ENCODE measurements around the gene VAV1.

The VAV1 gene

DNA sequence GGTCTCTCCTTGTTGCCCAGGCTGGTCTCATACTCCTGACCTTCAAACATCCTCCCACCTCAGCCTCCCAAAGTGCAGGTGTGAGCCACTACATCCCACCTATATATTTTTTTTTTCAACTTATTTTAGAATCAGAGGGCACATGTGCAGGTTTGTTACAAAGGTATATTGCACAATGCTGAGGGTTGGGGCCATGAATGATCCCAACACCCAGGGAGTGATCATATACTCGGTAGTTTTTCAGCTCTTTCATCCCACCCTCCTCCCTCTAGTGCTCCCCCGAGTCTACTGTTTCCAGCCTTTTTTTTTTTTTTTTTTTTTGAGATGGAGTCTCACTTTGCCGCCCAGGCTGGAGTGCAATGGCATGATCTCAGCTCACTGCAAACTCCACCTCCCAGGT, 76.5 kb downstream of the VAV1 start:
- TF ChIP-seq GABPA (IDR thresholded peaks at IDR 0.05; ENCODE audit: low read depth) = no peak
- TF ChIP-seq, protein P1, sequence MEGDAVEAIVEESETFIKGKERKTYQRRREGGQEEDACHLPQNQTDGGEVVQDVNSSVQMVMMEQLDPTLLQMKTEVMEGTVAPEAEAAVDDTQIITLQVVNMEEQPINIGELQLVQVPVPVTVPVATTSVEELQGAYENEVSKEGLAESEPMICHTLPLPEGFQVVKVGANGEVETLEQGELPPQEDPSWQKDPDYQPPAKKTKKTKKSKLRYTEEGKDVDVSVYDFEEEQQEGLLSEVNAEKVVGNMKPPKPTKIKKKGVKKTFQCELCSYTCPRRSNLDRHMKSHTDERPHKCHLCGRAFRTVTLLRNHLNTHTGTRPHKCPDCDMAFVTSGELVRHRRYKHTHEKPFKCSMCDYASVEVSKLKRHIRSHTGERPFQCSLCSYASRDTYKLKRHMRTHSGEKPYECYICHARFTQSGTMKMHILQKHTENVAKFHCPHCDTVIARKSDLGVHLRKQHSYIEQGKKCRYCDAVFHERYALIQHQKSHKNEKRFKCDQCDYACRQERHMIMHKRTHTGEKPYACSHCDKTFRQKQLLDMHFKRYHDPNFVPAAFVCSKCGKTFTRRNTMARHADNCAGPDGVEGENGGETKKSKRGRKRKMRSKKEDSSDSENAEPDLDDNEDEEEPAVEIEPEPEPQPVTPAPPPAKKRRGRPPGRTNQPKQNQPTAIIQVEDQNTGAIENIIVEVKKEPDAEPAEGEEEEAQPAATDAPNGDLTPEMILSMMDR (IDR thresholded peaks at IDR 0.05; ENCODE audit: insufficient read depth, low read length) = no peak
- TF ChIP-seq, protein P2, sequence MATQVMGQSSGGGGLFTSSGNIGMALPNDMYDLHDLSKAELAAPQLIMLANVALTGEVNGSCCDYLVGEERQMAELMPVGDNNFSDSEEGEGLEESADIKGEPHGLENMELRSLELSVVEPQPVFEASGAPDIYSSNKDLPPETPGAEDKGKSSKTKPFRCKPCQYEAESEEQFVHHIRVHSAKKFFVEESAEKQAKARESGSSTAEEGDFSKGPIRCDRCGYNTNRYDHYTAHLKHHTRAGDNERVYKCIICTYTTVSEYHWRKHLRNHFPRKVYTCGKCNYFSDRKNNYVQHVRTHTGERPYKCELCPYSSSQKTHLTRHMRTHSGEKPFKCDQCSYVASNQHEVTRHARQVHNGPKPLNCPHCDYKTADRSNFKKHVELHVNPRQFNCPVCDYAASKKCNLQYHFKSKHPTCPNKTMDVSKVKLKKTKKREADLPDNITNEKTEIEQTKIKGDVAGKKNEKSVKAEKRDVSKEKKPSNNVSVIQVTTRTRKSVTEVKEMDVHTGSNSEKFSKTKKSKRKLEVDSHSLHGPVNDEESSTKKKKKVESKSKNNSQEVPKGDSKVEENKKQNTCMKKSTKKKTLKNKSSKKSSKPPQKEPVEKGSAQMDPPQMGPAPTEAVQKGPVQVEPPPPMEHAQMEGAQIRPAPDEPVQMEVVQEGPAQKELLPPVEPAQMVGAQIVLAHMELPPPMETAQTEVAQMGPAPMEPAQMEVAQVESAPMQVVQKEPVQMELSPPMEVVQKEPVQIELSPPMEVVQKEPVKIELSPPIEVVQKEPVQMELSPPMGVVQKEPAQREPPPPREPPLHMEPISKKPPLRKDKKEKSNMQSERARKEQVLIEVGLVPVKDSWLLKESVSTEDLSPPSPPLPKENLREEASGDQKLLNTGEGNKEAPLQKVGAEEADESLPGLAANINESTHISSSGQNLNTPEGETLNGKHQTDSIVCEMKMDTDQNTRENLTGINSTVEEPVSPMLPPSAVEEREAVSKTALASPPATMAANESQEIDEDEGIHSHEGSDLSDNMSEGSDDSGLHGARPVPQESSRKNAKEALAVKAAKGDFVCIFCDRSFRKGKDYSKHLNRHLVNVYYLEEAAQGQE (IDR thresholded peaks at IDR 0.05; ENCODE audit: insufficient replicate concordance, low read depth) = no peak
- TF ChIP-seq POLR2AphosphoS5 (IDR thresholded peaks at IDR 0.05; ENCODE audit: low read depth) = no peak
- no peak for TF ChIP-seq SPI1 (IDR thresholded peaks at IDR 0.05; ENCODE audit: borderline replicate concordance, low read depth)
- no peak overlapping the region for H3K4me3 ChIP-seq (replicated peaks; ENCODE audit: insufficient read depth, low read length)
- no peak for DNase-seq (ENCODE audit: low read depth in 1 of 2, low spot score in 1 of 2)
- no peaks in the 10 kb centered on the region for H3K27me3 ChIP-seq (ENCODE audit: insufficient read depth, poor library complexity, severe bottlenecking)
- no peak overlapping the region for H3K27ac ChIP-seq (replicated peaks)

DNA sequence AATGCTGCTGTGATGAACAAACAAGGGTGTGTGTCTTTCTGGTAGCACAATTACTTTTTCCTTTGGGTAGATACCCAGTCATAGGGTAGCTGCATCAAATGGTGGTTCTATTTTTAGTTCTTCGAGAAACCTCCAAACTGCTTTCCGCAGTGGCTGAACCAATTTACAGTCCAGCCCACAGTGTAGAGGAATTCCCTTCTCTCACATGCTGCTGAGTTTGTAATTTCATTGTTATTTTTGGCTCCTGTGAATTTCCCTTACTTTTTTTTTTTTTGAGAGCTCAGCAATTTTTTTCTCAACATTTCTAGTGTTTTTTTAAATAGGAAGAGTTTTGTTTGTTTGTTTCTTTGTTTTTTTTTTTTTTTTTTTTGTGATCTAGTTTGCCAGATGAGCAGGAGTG, 77.4 kb downstream of the VAV1 start:
- DNase-seq (ENCODE audit: low read depth in 1 of 2, low spot score in 1 of 2) = no peak
- Histone ChIP-seq H3K27me3 (ENCODE audit: insufficient read depth, poor library complexity, severe bottlenecking) (no peaks in the 10 kb centered on the region), H3K4me3 (replicated peaks; ENCODE audit: insufficient read depth, low read length) (no peak overlapping the region), H3K27ac (replicated peaks) (no peak overlapping the region)
- TF ChIP-seq, protein P1 (IDR thresholded peaks at IDR 0.05; ENCODE audit: insufficient read depth, low read length) = no peak
- TF ChIP-seq GABPA (IDR thresholded peaks at IDR 0.05; ENCODE audit: low read depth) = no peak
- no peak for TF ChIP-seq POLR2AphosphoS5 (IDR thresholded peaks at IDR 0.05; ENCODE audit: low read depth)
- TF ChIP-seq, protein P2 (IDR thresholded peaks at IDR 0.05; ENCODE audit: insufficient replicate concordance, low read depth) = no peak
- no peak for TF ChIP-seq SPI1 (IDR thresholded peaks at IDR 0.05; ENCODE audit: borderline replicate concordance, low read depth)

DNA sequence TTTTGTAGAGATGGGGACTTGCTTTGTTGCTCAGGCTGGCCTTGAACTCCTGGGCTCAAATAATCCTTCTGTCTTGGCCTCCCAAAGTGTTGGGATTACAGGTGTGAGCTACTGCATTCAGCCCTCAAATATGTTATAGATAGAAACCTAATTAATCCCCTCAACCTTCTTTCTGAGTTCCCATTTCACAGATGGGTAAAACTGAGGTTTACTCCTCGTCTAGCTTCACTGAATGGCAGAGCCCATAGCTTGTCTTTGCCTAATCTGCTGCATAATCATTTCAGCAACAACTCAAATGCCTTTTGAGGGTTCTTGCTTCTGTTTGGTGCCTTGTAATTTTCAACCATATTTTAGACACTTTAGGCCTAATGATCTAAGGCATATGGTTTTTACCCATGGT, 78.9 kb downstream of the VAV1 start:
- DNase-seq (ENCODE audit: low read depth in 1 of 2, low spot score in 1 of 2) = no peak
- H3K27me3 ChIP-seq (ENCODE audit: insufficient read depth, poor library complexity, severe bottlenecking) = no peaks in the 10 kb centered on the region
- TF ChIP-seq SPI1 (IDR thresholded peaks at IDR 0.05; ENCODE audit: borderline replicate concordance, low read depth) (no peak), POLR2AphosphoS5 (IDR thresholded peaks at IDR 0.05; ENCODE audit: low read depth) (no peak), GABPA (IDR thresholded peaks at IDR 0.05; ENCODE audit: low read depth) (no peak)
- TF ChIP-seq, protein P2 (IDR thresholded peaks at IDR 0.05; ENCODE audit: insufficient replicate concordance, low read depth) = no peak
- TF ChIP-seq, protein P1 (IDR thresholded peaks at IDR 0.05; ENCODE audit: insufficient read depth, low read length) = no peak
- H3K4me3 ChIP-seq (replicated peaks; ENCODE audit: insufficient read depth, low read length) = no peak overlapping the region
- H3K27ac ChIP-seq (replicated peaks) = no peak overlapping the region

Measured in HL-60 (cell line).